ENCODE measurements around the gene BUD13.

DNA sequence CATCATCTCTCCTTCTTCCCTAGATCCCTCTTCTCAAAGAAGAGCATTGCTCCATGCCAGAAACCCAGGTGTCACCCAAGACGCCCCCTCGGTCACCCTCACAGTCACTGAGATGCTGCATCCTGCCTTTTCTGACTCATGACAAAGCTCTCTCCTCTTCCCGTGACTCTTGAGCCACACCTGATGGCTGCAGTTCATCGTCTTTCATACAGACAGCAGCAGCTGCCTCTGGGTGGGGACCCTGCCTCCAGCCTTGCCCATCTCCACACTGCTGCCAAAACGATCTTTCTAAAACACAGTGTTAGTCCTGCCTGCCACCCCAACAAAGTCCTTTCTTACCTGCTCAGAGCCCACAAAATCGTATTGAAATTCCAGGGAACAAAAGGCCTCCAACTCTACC is 44.8 kb downstream of the BUD13 start:
- TF ChIP-seq POLR2A (IDR thresholded peaks at IDR 0.05; ENCODE audit: low read depth), result no peak
- TF ChIP-seq POLR2AphosphoS5 (IDR thresholded peaks at IDR 0.05), result no peak

Measured in esophagus muscularis mucosa (tissue), 2 donors.